ENCODE measurements around the gene C6orf52.

Gene C6orf52

DNA sequence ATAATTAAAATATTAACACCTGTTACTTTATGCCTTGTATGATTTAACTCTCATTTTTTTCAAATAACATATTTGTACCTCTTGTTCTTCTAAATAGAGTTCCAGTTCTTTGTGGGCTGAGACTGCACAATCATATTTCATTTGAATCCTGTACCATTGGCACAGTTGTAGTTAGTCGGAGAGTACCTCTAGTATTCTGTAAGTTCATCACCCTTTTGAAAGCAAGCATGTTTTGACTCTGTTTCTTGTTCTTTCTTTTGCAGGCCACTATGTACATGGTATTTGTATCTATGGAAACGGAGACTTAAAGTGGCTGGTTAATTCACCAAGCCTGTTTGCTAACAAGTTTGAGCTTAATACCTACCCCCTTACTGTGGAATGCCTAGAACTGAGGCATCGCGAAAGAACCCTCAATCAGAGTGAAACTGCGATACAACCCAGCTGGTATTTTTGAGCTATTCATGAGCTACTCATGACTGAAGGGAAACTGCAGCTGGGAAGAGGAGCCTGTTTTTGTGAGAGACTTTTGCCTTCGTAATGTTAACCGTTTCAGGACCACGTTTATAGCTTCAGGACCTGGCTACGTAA lies 68.2 kb downstream of the C6orf52 start:
- DNase-seq, result no peak
- Histone ChIP-seq H3K36me3 (ENCODE audit: control insufficient read depth, insufficient read depth, low read length) (peaks cover 4% of the 10 kb centered on the region), H3K27me3 (replicated peaks; ENCODE audit: control insufficient read depth, insufficient read depth, low read length, poor library complexity, severe bottlenecking) (no peaks in the 10 kb centered on the region), H3K9me3 (ENCODE audit: control insufficient read depth, low read length) (no peaks in the 10 kb centered on the region), H3K27ac (ENCODE audit: insufficient read depth, low read length, poor library complexity, severe bottlenecking) (no peak overlapping the region), H3K4me3 (ENCODE audit: insufficient read depth, low read depth, low read length, poor library complexity, severe bottlenecking) (no peak overlapping the region), H3K4me1 (ENCODE audit: control insufficient read depth, insufficient read depth, low read length, poor library complexity, severe bottlenecking) (no peaks in the 10 kb centered on the region)

DNA sequence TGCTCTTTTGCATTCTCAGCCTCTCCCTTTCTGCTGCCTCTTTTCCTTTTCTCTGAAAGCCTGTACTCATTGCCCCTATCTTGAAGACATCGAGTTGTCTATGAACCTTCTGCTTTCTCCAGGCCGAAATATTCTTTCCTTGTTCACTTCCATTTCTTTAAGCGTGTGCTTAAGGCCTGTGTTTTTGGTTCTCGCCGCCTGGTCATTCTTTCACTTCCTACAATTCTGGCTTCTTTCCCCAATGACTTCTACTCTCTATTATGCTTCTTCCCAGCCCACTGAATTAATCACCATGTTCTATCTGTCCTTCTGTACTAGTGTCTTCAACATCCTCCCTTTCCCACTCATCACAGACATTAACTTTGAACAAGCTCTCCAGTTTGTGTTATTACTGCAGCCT lies 69.6 kb downstream of the C6orf52 start:
- Histone ChIP-seq H3K27me3 (replicated peaks; ENCODE audit: control insufficient read depth, insufficient read depth, low read length, poor library complexity, severe bottlenecking) (no peaks in the 10 kb centered on the region), H3K4me1 (ENCODE audit: control insufficient read depth, insufficient read depth, low read length, poor library complexity, severe bottlenecking) (no peaks in the 10 kb centered on the region), H3K36me3 (ENCODE audit: control insufficient read depth, insufficient read depth, low read length) (peaks cover 4% of the 10 kb centered on the region), H3K9me3 (ENCODE audit: control insufficient read depth, low read length) (no peaks in the 10 kb centered on the region), H3K27ac (ENCODE audit: insufficient read depth, low read length, poor library complexity, severe bottlenecking) (no peak overlapping the region), H3K4me3 (ENCODE audit: insufficient read depth, low read depth, low read length, poor library complexity, severe bottlenecking) (no peak overlapping the region)
- no peak for DNase-seq

DNA sequence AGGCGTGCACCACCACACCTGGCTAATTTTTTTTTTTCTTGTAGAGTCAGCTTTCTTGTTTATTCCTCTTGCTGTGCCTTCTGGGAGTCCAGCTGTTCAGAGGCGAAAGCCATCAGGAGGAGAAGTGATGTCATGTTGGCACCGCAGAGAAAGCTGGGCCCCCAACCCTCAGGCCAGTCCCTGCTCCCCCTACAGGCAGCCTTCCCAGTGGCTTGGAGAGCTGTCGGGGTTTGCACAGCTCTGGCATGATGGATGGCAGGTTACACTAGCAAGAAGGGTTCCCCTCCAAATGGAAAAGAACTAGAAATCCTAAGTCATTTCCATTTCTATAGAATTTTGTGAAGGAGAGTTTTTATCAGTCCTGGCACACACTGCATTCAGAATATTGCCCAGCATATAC lies 72.6 kb downstream of the C6orf52 start:
- Histone ChIP-seq H3K27ac (ENCODE audit: insufficient read depth, low read length, poor library complexity, severe bottlenecking) (no peak overlapping the region), H3K4me3 (ENCODE audit: insufficient read depth, low read depth, low read length, poor library complexity, severe bottlenecking) (no peak overlapping the region), H3K4me1 (ENCODE audit: control insufficient read depth, insufficient read depth, low read length, poor library complexity, severe bottlenecking) (no peaks in the 10 kb centered on the region), H3K9me3 (ENCODE audit: control insufficient read depth, low read length) (no peaks in the 10 kb centered on the region), H3K36me3 (ENCODE audit: control insufficient read depth, insufficient read depth, low read length) (peaks cover 4% of the 10 kb centered on the region), H3K27me3 (replicated peaks; ENCODE audit: control insufficient read depth, insufficient read depth, low read length, poor library complexity, severe bottlenecking) (no peaks in the 10 kb centered on the region)
- no peak for DNase-seq

All from effector memory CD4-positive, alpha-beta T cell (primary cell).